GM18517 (cell line): ENCODE results near the gene OPA3.

Experiments
- ATAC-seq: cut with Tn5 transposase; IDR thresholded peaks from one replicate; pipeline ENCODE4 v1.9.1; 2021; ENCODE audit warnings: mild to moderate bottlenecking, moderate library complexity; ENCODE audit not compliant: unreplicated experiment

The OPA3 gene

GRCh38 chr19:45568732-45569131 is 15.9 kb downstream of the OPA3 start:
- ATAC-seq = no peak

GRCh38 chr19:45567609-45568008 is 17.0 kb downstream of the OPA3 start:
- no peak for ATAC-seq

GRCh38 chr19:45564131-45564780 is 20.3 kb downstream of the OPA3 start:
- ATAC-seq = no peak

- ATAC-seq = no peak
Measured at GRCh38 chr19:45560686-45561085, 23.9 kb downstream of the OPA3 start.

- no peak for ATAC-seq
Measured at GRCh38 chr19:45560038-45560437, 24.6 kb downstream of the OPA3 start.

- ATAC-seq = peak; percentile 59
Measured at GRCh38 chr19:45558399-45558878, 26.2 kb downstream of the OPA3 start.

GRCh38 chr19:45556835-45557234 is 27.8 kb downstream of the OPA3 start:
- ATAC-seq = no peak

GRCh38 chr19:45554481-45554880 is 30.1 kb downstream of the OPA3 start:
- ATAC-seq = no peak

- no peak for ATAC-seq
Measured at GRCh38 chr19:45553464-45553863, 31.1 kb downstream of the OPA3 start.

- no peak for ATAC-seq
Measured at GRCh38 chr19:45547965-45548609, 36.5 kb downstream of the OPA3 start.

GRCh38 chr19:45547211-45547770 is 37.3 kb downstream of the OPA3 start:
- ATAC-seq = no peak

- no peak for ATAC-seq
Measured at GRCh38 chr19:45542234-45542668, 42.4 kb downstream of the OPA3 start.

- no peak for ATAC-seq
Measured at GRCh38 chr19:45539459-45539858, 45.1 kb downstream of the OPA3 start.

GRCh38 chr19:45531349-45531748 is 53.3 kb downstream of the OPA3 start:
- no peak for ATAC-seq

- ATAC-seq = no peak
Measured at GRCh38 chr19:45529420-45529785, 55.2 kb downstream of the OPA3 start.

GRCh38 chr19:45528744-45529419 is 55.7 kb downstream of the OPA3 start:
- no peak for ATAC-seq

GRCh38 chr19:45528149-45528743 is 56.4 kb downstream of the OPA3 start:
- no peak for ATAC-seq

GRCh38 chr19:45527731-45528130 is 56.9 kb downstream of the OPA3 start:
- no peak for ATAC-seq

- no peak for ATAC-seq
Measured at GRCh38 chr19:45526971-45527370, 57.6 kb downstream of the OPA3 start.

GRCh38 chr19:45526143-45526542 is 58.5 kb downstream of the OPA3 start:
- no peak for ATAC-seq

- no peak for ATAC-seq
Measured at GRCh38 chr19:45524575-45525129, 60.0 kb downstream of the OPA3 start.
